GM11168 (cell line): ENCODE results near the gene TMEM218.

ENCODE experiments used
- in situ Hi-C: fragments of 300-500 bp; cut with MboI; formaldehyde crosslinking; loops from one replicate; pipeline ENCODE4 v1.12.0; 2022; ENCODE audit warnings: low sequenced_read_pairs; ENCODE audit not compliant: unreplicated experiment

The TMEM218 gene

DNA sequence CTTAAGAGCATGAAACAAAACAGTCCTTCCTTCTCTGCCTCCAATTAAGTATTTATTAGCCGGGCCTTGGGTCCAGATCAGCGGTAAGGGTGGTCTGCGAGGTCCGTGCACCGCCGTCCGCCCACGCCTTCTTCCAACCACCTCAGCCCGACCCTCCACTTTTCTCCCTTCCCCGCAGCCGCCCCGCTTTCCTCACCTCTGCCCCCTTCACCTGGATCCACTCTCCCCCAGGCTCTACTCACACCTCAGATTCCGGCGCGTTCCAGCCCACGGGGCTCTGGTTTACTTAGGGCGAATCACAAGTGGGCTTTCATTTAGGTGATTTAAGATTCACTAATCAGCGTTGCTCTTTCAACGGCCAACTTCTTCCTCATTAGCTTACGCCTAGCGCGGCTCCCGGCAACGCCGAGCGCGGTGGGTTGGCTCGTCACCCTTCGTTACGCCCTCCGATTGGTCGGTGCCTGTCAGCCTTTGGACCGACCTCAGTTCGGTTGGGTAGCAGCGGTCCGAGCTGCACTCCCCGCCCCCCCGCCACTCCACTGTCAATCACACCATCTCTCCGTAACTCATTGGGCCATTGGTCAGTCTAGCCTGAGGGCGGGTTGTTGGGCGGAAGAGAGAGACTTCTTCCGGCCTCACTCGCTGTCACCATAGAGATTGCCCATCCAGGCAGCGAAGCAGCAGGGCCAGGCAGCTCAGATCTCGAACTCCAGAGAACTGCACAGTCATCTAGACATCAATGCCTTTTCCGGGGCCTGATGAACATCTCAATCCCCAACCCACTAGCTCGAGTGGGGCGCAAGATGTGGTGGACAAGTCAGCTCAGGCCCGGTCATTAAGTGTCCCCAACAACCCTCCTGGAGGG lies at the start of gene TMEM218:
TSS of gene TMEM218 (minus strand) at position 284 of the 865 bp plus-strand sequence. CDS start 9,385 bp downstream, outside the sequence.
- in situ Hi-C loops, result no loop called here

DNA sequence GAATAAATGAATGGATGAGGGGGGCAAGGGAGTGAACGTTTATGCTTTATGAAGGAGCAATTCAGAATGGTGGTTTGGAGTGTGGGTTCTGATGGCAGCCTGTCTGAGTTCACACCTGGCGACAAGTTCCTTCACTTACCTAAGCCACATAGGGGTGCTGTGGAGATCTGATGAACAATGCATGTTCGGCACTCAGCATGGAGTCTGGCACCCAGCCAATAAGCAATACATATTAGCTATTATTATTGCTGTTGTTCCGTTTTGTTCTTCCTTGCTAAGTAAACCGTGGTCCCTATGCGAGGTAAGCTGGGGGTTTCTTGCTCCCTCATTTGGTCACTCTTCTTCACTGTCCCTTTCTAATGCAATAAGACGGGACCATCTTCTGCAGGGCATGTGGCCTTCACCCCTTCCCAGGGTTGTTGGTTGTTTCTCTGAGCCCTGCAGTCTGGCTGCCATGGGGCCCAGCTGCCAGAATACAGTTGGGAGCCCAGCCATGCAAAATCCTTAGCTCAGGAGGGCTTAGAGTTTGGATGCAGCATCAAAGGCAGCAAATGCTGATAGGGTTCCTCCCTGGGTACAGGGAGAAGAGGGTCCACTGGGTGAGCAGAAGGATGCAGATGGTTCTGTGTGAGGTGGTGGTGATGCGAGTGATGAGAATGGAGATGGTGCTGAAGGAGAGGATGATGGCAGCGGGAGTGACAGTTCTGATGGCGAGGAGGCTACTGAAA lies 46.7 kb upstream of the TMEM218 start:
- in situ Hi-C loops, result no loop called here

DNA sequence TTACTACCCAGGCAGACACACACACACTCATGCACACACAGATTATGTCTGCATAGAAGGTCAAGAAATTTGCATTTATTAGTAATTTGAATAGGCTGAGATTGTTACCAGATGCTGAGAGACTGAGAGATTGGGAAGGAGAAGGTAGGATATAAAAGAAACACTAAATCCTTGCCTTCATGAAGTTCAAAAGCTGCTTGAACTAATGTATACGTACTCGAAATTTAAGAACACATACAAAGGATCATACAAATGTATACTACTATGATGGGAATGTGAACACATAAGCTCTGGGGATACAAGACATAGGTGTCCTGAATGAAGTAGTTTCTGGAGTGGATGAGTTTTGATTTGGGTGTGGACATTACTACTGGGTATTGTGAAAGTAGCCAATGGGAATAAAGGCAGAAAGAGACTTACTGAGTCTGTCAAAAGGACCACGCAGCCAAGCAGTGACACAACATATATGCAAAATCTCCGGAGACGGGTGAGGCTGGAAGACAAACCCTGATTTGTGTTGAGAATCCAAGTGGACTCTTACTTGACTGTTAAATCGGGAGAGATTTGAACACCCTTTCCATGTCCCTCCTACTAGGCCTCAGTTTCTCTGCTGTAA lies 45.8 kb upstream of the TMEM218 start:
- in situ Hi-C loops, result no loop called here

DNA sequence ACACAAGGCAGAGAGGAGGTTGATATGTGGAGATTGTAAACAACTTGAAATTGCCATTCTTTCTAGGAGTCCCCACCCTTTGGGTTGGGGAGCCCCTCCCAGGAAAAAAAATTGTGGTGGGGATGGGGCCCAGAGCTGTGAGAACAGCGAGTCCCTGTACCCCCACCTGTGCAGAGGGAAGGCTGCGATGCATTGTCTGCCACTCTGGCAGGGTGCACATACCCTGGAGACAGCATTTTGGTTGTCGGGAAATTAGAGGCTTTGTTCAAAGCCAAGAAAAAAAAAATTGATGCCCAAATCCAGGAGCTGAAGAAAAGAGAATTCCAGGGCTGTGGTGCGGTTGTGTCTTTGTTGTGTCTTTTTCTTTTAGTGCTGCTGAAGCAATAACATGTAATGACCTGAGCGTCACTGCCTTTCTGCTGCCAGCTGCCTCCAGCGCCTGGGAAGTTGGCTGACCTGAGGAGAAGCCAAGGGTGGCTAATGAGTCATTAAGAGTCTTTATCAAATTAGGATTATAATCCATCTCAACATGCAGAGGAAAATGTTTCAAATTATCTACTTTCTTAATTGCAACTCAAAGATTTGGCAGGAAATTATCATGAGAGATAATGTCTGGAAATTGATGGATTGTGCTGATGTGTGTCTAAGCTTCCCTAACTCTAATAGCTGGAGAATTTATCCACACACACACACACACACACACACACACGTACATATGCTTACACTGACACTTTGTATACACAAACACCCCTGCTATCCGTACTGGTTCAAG lies 45.1 kb upstream of the TMEM218 start:
- in situ Hi-C loops, result no loop called here

DNA sequence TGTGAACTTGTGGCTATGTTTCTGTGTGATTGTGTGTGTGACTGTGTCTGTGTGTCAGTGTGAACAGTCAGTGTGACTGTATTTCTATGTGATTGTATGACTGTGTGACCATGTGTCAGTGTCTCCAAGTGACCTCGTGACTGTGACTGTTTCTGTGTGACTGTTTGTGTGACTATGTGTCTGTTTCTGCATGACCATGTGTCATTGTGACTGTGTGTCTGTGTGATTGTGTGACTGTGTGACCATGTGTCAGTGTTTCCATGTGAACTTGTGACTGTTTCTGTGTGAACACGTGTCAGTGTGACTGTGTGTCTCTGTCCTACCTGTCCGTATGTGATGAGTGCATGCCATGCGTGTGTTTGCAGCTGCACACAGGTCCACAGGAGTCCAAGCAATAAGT lies 44.3 kb upstream of the TMEM218 start:
- in situ Hi-C loops, result no loop called here

DNA sequence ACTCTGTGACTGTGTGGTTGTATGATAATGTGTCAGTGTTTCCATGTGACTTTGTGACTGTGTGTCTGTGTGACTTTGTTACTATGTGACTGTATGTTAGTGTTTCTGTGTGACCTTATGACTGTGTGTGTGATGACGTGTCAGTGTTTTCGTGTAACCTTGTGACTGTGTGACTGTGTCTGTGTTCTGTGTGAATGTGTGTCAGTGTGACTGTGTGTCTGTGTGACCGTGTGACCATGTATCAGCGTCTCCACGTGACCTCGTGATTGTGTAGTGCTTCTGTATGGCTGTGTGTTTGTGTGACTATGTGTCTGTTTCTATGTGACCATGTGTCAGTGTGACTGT lies 43.6 kb upstream of the TMEM218 start:
- in situ Hi-C loops, result no loop called here

DNA sequence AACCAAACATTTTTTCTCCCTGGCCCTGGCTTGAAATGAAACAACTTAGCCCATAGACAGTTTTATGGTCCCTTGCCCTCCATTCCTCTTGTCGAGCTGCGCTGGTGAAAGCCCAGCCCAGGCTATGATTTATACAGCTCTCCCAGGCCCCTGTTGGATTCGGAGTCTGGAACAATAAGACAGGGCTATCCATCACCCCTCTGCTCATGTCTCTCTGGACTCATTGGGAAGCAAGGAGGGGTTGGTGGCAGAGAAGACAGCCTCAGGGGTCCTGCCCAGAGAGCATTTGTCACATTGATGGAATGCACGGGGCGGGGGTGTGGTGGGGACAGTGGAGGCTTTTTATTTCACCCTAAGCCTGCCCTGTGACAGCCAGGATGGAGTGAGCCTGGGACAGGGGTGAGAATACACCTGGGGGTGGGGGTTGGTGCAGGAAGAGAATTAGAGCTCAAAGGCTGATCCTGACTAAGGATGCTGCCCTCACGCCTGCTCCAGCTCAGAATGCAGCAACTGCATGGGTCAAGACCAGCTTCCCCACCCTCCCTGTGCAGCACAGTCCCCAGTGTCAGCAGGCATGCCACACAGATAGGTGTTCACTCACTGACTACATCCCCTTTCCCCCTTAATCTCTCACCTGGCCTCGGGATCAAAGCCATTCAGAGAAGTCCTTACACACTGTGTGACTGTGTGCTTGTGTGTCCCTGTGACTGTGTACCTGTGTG lies 43.1 kb upstream of the TMEM218 start:
- in situ Hi-C loops, result no loop called here

DNA sequence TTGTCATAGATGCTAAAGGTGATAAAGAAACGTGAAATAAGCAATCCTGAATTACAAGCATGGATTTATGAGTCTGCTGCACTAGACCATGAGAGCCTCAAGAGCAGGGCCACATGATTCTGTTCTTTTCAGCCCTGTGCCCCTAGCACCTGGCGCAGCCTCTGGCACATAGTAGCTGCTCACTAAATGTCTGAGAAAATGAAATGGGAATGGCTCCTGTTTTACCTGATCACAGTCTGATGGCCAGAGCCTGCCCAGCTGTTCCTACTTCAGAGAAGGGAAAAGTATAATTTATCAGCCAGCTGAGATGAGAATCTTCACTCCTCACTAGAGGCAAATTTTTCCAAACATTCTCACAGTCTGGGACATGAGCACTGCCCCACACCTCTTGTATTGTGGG lies 42.4 kb upstream of the TMEM218 start:
- in situ Hi-C loops, result no loop called here

DNA sequence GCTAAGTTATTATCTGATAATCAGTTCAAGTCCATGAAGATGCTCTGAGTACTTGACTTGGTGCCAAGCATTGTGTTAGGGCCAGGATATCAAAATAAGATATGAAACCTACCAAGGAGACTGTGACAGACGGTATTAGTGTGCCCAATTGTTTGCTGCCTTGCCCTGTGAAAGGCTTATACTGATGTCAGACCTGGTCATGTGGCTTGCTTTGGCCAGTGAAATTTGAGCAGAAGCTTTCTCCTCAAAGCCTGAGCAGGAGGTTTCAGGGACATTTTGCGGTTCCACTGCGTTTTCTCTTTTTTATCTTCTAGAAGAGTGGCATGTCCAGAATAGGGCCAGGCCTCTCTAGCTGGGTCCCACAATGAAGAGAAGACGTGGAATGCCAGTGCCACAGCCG lies 37.3 kb upstream of the TMEM218 start:
- in situ Hi-C loops, result loop anchor here (10.0 kb wide), 1 partner anchor 194 kb away; the partner anchor contains the start of gene CCDC15

DNA sequence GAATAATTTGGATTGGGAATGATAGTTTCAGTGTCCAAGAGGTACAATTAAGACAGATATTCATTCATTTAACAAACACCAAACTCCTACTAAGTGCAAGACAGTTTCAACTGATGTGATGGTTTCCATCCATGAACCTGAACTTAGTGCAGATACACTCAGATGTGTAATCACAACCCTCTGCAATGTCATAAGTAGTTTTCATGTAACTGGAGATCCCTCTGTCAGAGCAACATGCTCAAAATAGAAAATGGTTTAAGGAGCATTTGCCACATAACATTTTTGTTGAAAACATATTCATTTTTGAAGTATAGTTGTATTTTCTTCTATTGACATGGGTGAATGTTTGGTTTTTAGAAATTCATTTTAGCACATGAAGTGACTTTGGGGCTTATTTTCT lies 36.6 kb upstream of the TMEM218 start:
- in situ Hi-C loops, result loop anchor here (10.0 kb wide), 1 partner anchor 193 kb away; the partner anchor contains the start of gene CCDC15

DNA sequence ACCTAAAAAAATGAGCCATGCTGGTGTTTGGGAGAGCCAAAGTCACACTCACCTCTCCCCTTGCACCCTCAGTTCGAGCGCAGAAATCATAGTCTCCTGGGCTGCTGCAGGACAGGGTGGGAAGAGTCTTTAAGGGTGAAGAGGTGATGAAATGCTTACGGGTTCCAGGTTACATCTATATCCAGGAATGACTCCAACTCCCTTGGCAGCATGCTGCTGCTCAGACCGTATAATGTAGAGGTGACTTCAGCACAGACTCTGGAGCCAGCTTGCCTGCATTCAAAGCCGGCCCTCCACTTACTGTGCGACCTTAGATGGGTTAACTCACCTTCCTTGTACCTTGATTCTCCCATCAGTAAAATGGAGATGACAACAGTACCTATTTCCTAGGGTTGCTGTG lies 35.9 kb upstream of the TMEM218 start:
- in situ Hi-C loops, result loop anchor here (10.0 kb wide), 1 partner anchor 192 kb away; the partner anchor contains the start of gene CCDC15

DNA sequence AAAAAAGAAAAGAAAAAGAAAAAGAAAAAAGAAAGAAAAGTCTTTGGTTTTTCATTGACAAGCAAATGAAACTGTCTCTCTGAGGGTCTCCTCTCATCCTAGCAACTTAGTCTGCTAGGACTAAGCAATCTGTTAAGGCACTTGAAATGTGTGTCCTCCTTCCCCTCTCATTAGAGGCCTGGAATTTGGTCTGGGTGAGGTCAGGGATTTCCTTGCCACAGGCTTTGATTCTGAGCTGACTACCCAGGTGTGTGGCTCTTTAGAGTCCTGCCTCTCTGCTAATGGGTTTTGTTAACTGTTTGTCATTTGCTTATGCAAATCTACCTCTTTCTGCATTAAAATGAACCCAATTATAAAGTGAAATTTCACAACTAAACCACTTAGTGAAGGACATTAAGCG lies 34.8 kb upstream of the TMEM218 start:
- in situ Hi-C loops, result loop anchor here (10.0 kb wide), 1 partner anchor 191 kb away; the partner anchor contains the start of gene CCDC15

DNA sequence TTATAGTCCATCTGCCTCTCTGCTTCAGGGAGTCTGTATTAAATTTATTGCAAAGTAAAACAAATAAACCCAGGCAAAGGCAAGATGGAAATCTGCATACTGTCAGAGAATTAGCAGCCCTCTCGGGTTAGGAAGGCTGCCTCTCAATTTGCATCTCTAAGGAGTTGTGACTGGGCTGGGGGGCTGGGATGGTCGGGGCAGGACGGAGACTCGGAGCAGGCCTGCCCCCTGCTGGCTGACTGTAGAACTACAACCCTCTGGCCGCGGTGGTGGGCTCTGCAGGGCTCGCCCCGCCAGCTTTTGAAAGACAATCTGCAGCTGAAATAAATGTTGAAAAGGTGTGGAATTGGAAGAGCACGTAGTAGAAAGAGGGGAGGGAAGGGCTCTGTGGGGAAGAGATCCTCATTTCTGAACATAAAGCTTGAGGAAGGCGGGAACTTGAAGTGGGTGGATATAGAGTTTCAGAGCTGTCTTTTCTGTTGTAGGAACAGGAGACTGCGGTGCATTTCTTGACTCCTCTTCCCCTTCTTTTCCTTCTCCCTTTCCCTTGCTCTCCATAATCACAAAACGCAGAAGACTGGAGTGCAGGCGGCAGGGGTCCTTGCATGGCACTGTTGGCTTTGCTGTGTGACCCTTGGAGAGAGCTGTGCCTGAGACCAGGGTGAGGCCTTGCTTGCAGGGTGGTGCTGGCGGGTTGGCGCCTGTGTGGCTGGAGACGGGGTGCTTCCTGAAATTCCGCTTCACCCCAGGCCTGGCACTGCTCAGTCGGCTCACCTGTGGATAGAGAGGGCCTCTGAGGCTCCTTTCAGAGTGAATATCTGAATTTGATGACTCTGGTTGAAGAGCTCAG lies 30.5 kb upstream of the TMEM218 start:
- in situ Hi-C loops, result loop anchor here (10.0 kb wide), 1 partner anchor 187 kb away; the partner anchor contains the start of gene CCDC15

DNA sequence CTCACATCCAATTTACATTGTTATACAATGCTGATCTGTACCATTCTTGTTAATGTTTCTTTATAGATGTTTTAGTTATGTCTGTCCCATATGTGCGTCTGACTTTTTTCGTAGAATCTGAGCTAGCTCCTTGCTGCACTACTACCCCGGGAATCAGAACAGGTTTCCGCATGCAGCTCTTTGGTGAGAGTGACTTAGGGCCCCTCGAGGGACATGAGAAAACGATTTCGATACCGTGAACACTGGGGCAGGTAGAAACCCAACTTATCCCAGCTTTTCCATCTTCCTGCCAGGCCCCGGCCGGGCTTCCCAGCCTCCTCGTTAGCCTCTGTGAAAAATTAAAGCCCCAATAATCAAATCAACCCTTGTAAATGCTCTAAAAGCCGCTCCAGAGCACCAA lies 29.8 kb upstream of the TMEM218 start:
- in situ Hi-C loops, result loop anchor here (10.0 kb wide), 1 partner anchor 186 kb away; the partner anchor contains the start of gene CCDC15

DNA sequence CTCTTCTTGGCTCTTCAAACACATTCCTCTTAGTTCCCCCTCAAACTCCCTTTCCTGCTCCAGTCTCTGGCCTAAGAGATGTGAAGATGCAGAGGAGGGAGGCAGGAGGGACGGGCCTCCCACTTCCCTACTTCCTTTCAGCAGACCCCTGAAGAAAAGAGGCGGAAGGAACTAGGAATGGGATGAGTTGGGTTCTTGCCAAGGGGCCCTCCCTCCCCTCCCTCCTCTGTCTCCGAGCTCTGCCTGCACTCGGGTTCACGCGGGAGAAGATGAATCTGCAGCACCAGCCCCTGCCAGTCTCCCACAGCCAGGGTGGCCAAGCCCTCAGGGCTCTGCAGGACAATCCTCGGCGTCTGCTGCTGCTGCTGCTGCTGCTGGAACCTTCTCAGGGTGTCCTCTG lies 28.8 kb upstream of the TMEM218 start:
- in situ Hi-C loops, result loop anchor here (10.0 kb wide), 1 partner anchor 185 kb away; the partner anchor contains the start of gene CCDC15

DNA sequence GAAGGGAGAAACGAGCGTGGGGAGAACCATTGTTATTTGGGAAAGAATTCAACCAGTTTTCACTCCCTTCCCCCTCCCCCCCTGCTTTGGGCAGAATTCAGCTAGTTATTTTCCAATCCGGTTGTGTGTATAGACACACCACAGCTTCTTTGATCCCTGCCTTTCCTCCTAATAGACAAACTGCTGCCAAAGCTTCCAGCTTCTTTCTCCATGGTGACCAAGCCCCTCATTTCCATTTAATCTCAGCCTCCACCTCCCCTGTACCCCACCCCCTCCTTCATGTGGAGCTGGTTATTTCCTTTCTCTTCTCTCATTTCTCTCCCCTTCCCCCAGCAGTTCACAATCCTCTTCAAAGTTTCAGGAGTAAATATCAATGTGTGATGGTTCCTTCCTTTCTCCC lies 28.4 kb upstream of the TMEM218 start:
- in situ Hi-C loops, result loop anchor here (10.0 kb wide), 1 partner anchor 185 kb away; the partner anchor contains the start of gene CCDC15

DNA sequence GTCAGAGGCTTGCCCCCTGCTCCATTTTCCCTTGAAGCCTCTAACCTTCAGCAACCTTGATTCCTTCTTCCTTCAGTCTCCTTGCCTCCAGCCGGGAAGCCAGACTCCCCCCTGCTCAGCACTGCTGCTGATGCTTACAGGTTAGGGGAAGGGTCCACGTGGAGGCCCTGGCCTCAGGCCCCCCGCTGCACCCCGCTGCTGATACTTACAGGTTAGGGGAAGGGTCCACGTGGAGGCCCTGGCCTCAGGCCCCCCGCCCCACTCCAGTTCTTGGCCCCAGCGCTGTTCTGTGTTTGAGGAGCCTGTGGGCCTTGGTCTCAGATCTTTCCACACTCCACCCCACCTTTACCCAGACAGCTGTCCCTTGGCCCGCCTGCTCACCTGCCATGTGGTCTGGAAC lies 27.5 kb upstream of the TMEM218 start:
- in situ Hi-C loops, result no loop called here

DNA sequence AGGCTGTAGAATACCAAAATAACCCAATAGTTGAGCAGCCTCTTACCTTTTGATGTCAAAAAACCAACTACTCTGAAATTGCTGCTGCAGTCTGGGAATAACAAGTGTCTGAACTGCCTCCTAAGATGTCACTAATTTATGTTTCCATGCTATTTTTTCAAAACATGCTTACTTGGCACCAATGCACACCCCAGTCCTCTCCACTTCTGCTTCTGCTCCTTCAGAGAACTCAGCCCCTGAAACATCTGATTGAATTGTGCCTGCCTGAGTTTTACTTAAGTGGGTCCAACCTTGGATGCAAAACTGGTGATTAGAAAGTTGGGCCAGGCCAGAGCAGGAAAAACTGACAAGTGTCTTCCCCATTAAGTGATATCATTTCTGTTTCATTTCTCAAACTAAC lies 24.6 kb upstream of the TMEM218 start:
- in situ Hi-C loops, result no loop called here
